ENCODE measurements around the gene CLSTN1. TPM values are rescaled to one million over a fixed set of nuclear protein-coding genes. Genes with fewer than 3 reads are reported as not detected.

The CLSTN1 gene
- total and polyA plus RNA-seq, 11 donors = 37.6 to 79.4 (median 61.2) TPM

- TF ChIP-seq, protein P1, sequence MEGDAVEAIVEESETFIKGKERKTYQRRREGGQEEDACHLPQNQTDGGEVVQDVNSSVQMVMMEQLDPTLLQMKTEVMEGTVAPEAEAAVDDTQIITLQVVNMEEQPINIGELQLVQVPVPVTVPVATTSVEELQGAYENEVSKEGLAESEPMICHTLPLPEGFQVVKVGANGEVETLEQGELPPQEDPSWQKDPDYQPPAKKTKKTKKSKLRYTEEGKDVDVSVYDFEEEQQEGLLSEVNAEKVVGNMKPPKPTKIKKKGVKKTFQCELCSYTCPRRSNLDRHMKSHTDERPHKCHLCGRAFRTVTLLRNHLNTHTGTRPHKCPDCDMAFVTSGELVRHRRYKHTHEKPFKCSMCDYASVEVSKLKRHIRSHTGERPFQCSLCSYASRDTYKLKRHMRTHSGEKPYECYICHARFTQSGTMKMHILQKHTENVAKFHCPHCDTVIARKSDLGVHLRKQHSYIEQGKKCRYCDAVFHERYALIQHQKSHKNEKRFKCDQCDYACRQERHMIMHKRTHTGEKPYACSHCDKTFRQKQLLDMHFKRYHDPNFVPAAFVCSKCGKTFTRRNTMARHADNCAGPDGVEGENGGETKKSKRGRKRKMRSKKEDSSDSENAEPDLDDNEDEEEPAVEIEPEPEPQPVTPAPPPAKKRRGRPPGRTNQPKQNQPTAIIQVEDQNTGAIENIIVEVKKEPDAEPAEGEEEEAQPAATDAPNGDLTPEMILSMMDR (IDR thresholded peaks at IDR 0.05) = no peak
- TF ChIP-seq POLR2A (IDR thresholded peaks at IDR 0.05) = no peak
- peaks cover 0 to 100% (median 98%) of the 10 kb centered on the region in 9 donors for H3K36me3 ChIP-seq
- WGBS, 4 donors = 87 to 95% (median 90%) methylated on average over 5 of the region's 5 CpGs
- intact Hi-C loops (cut with DNase I) = no loop called here
- H3K4me3 ChIP-seq = no peak overlapping the region
- no peaks in the 10 kb centered on the region for H3K9me3 ChIP-seq
- ATAC-seq (no peak), DNase-seq (no peak)
- H3K27me3 ChIP-seq = no peaks in the 10 kb centered on the region
- H3K27ac ChIP-seq = no peak overlapping the region
- peaks cover 0 to 3% (median 0%) of the 10 kb centered on the region in 12 donors for H3K4me1 ChIP-seq
Measured at GRCh38 chr1:9736241-9736640, 87.5 kb downstream of the CLSTN1 start.

DNA sequence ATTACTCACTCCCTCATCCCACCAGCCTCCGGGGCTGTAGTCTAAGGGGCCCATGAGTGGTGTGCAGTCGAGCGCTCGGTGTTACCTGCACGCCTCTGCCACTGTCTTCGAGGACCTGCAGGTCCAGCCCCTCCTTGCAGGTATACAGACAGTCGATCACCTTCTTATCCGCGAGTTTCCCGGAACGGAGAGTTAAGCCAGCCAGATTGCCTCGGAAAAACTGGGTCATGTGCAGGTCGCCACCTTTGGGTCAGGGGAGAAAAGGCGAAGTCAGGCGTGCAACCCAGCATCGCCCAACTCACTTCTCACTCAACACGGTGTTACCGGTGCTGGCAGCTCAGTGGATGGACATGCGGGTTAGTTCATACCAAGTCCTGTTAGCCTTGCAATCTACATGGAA lies 88.0 kb downstream of the CLSTN1 start:
- Histone ChIP-seq H3K9me3 (no peaks in the 10 kb centered on the region), H3K27me3 (no peaks in the 10 kb centered on the region), H3K4me3 (no peak overlapping the region), H3K36me3 (peaks cover 0 to 100% (median 98%) of the 10 kb centered on the region in 9 donors), H3K27ac (no peak overlapping the region), H3K4me1 (peaks cover 0 to 7% (median 0%) of the 10 kb centered on the region in 12 donors)
- ATAC-seq (no peak), DNase-seq (no peak)
- intact Hi-C loops (cut with DNase I) = no loop called here
- no peak for TF ChIP-seq POLR2A (IDR thresholded peaks at IDR 0.05)
- TF ChIP-seq, protein P1 (IDR thresholded peaks at IDR 0.05) = no peak
- 94 to 95% (median 94%) methylated on average over 17 to 19 of the region's 19 CpGs for WGBS, 4 donors

- H3K36me3 ChIP-seq = peaks cover 0 to 100% (median 99%) of the 10 kb centered on the region in 9 donors
- H3K27ac ChIP-seq = no peak overlapping the region
- H3K4me3 ChIP-seq = no peak overlapping the region
- no peaks in the 10 kb centered on the region for H3K27me3 ChIP-seq
- WGBS, 4 donors = 97 to 98% (median 98%) methylated on average over 9 to 14 of the region's 14 CpGs
- H3K9me3 ChIP-seq = no peaks in the 10 kb centered on the region
- H3K4me1 ChIP-seq = peaks cover 0 to 12% (median 0%) of the 10 kb centered on the region in 12 donors
- ATAC-seq = no peak
- DNase-seq = no peak
- intact Hi-C loops (cut with DNase I) = no loop called here
- TF ChIP-seq, protein P1 (IDR thresholded peaks at IDR 0.05) = no peak
- no peak for TF ChIP-seq POLR2A (IDR thresholded peaks at IDR 0.05)
Measured at GRCh38 chr1:9733160-9733789, 90.5 kb downstream of the CLSTN1 start.

- H3K4me3 ChIP-seq = no peak overlapping the region
- no peaks in the 10 kb centered on the region for H3K9me3 ChIP-seq
- H3K4me1 ChIP-seq = peaks cover 0 to 12% (median 0%) of the 10 kb centered on the region in 12 donors
- 89 to 96% (median 93%) methylated on average over 18 of the region's 18 CpGs for WGBS, 4 donors
- H3K27me3 ChIP-seq = no peaks in the 10 kb centered on the region
- H3K36me3 ChIP-seq = peaks cover 0 to 100% (median 97%) of the 10 kb centered on the region in 9 donors
- intact Hi-C loops (cut with DNase I) = no loop called here
- no peak overlapping the region for H3K27ac ChIP-seq
- no peak for TF ChIP-seq POLR2A (IDR thresholded peaks at IDR 0.05)
- TF ChIP-seq, protein P1 (IDR thresholded peaks at IDR 0.05) = no peak
- peak in 1 of 5 donors; percentile 13 for DNase-seq
- ATAC-seq = no peak
Measured at GRCh38 chr1:9732123-9732971, 91.4 kb downstream of the CLSTN1 start.
